Endothelial cell of umbilical vein (primary cell): ENCODE results near the gene KAZN. TPM values are rescaled to one million over a fixed set of nuclear protein-coding genes. Genes with fewer than 3 reads are reported as not detected.

Experiments used
- BruUV-seq: library from RNA; stranded (reverse); fragments of 400-500 nt; replicated peaks from 2 replicates; lab custom pipeline; 2021; lab: Mats Ljungman, UMichigan
- CTCF ChIA-PET: fragments of 300-600, 350-600 bp; sonication (Branson Sonifier 250); formaldehyde crosslinking; loops from one replicate; lab custom pipeline; 2021; ENCODE audit warnings: antibody characterized with exemption, inconsistent platforms; lab: Charles Lee
- POLR2A ChIA-PET: fragments of 300-600, 350-600 bp; sonication (Branson Sonifier 250); formaldehyde crosslinking; loops from one replicate; lab custom pipeline; 2021; ENCODE audit warnings: antibody characterized with exemption, inconsistent platforms; lab: Charles Lee
- DNase-seq: peaks from one replicate; pipeline ENCODE4 v3.0.0-alpha.2; 2011; ENCODE audit warnings: low read depth, low spot score
- FAIRE-seq: peaks from 2 replicates; lab custom pipeline; 2011; peaks lifted over from hg19 to GRCh38; lab: Jason Lieb, UNC
- H2AFZ ChIP-seq: 2 replicates; pipeline ENCODE4 v1.6.0; 2012; ENCODE audit warnings: low read depth, low read length, control low read depth, inconsistent platforms
- H3K27ac ChIP-seq: 2 replicates; pipeline ENCODE4 v1.5.1; 2011; ENCODE audit warnings: low read depth, mild to moderate bottlenecking, control low read depth, low read length, moderate library complexity; ENCODE audit not compliant: insufficient read depth
- H3K27me3 ChIP-seq, 2 experiments: 2 replicates each; pipeline versions ENCODE4 v1.6.0 to v1.6.1; 2011; ENCODE audit warnings: low read length in 2 of 2, mixed read lengths in 1 of 2; ENCODE audit not compliant: control insufficient read depth in 2 of 2, insufficient read depth in 2 of 2
- H3K36me3 ChIP-seq, 2 experiments: 2 replicates in 1 of 2; 3 replicates in 1 of 2; pipeline ENCODE4 v1.5.1; 2011; ENCODE audit warnings: low read length in 2 of 2, mild to moderate bottlenecking in 1 of 2, moderate library complexity in 1 of 2; ENCODE audit not compliant: control insufficient read depth in 2 of 2, insufficient read depth in 2 of 2; ENCODE audit errors: extremely low read depth in 1 of 2
- H3K4me1 ChIP-seq: 3 replicates; pipeline ENCODE4 v1.5.1; 2011; ENCODE audit warnings: mild to moderate bottlenecking, low read length; ENCODE audit not compliant: control insufficient read depth, insufficient read depth; ENCODE audit errors: extremely low read depth
- H3K4me2 ChIP-seq: 2 replicates; pipeline ENCODE4 v1.6.1; 2011; ENCODE audit warnings: low read length, control low read depth, mixed read lengths; ENCODE audit not compliant: insufficient read depth
- H3K4me3 ChIP-seq, 3 experiments: fragments of 200-600 bp in 1 of 3; sonication (generic), shearing (Covaris generic) in 1 of 3; replicated peaks in 1 of 3; 2 replicates each; pipeline ENCODE4 v1.5.1; 2011 to 2016; ENCODE audit warnings: control low read depth in 3 of 3, low read length in 3 of 3, mild to moderate bottlenecking in 2 of 3, inconsistent platforms in 1 of 3, low read depth in 1 of 3, moderate library complexity in 1 of 3; ENCODE audit not compliant: insufficient read depth in 1 of 3
- H3K79me2 ChIP-seq: 2 replicates; pipeline ENCODE4 v1.6.0; 2012; ENCODE audit warnings: low read length, inconsistent platforms; ENCODE audit not compliant: control insufficient read depth, insufficient read depth
- H3K9ac ChIP-seq: replicated peaks from 2 replicates; pipeline ENCODE3; 2011; ENCODE audit warnings: low read length, control low read depth; ENCODE audit not compliant: insufficient read depth; ENCODE audit errors: extremely low read depth
- H3K9me1 ChIP-seq: replicated peaks from 3 replicates; pipeline ENCODE4 v1.6.0; 2011; ENCODE audit warnings: mild to moderate bottlenecking, low read length; ENCODE audit not compliant: control insufficient read depth, insufficient read depth; ENCODE audit errors: extremely low read depth
- H3K9me3 ChIP-seq: replicated peaks from 2 replicates; pipeline ENCODE4 v1.5.1; 2012; ENCODE audit warnings: low read length, inconsistent platforms; ENCODE audit not compliant: control insufficient read depth, insufficient read depth
- H4K20me1 ChIP-seq: replicated peaks from 2 replicates; pipeline ENCODE3; 2011; ENCODE audit warnings: mild to moderate bottlenecking, low read length; ENCODE audit not compliant: control insufficient read depth, insufficient read depth; ENCODE audit errors: extremely low read depth
- CTCF ChIP-seq, 2 donors: IDR thresholded peaks; 1 replicate in 1 of 2; 2 replicates in 1 of 2; pipeline ENCODE4 v1.5.1; 2011; ENCODE audit warnings: low read length in 2 of 2, mild to moderate bottlenecking in 2 of 2, moderate library complexity in 2 of 2, control low read depth in 1 of 2, inconsistent platforms in 1 of 2, low read depth in 1 of 2; ENCODE audit not compliant: insufficient read depth in 1 of 2; ENCODE audit errors: extremely low read depth in 1 of 2
- EZH2 ChIP-seq: IDR thresholded peaks from 2 replicates; pipeline ENCODE4 v1.6.1; 2012; ENCODE audit warnings: borderline replicate concordance, low read depth, mild to moderate bottlenecking, moderate library complexity, low read length, inconsistent platforms; ENCODE audit not compliant: severe bottlenecking
- FOS ChIP-seq: IDR thresholded peaks from 2 replicates; pipeline ENCODE4 v1.6.1; 2011; ENCODE audit warnings: mild to moderate bottlenecking, low read length, moderate library complexity, borderline replicate concordance; ENCODE audit not compliant: insufficient read depth
- JUN ChIP-seq: IDR thresholded peaks from 2 replicates; pipeline ENCODE4 v1.6.1; 2011; ENCODE audit warnings: borderline replicate concordance, low read depth; ENCODE audit not compliant: insufficient read length, insufficient read depth
- MAX ChIP-seq: IDR thresholded peaks from 2 replicates; pipeline ENCODE4 v1.6.1; 2011; ENCODE audit not compliant: insufficient read depth, insufficient read length
- POLR2A ChIP-seq: IDR thresholded peaks from 2 replicates; pipeline ENCODE4 v1.6.1; 2012; ENCODE audit warnings: low read depth, mild to moderate bottlenecking, control low read depth, low read length
- POLR2AphosphoS5 ChIP-seq: IDR thresholded peaks from 2 replicates; pipeline ENCODE4 v1.6.1; 2012; ENCODE audit warnings: low read depth, mild to moderate bottlenecking, control low read depth, low read length, moderate library complexity; ENCODE audit not compliant: insufficient read depth
- dilution Hi-C: fragments of 300-500 bp; cut with MboI; formaldehyde crosslinking; loops from one replicate; pipeline ENCODE4 v1.15.0; 2019; ENCODE audit warnings: low sequenced_read_pairs; ENCODE audit not compliant: extremely low pct_ligation_motif_present
- intact Hi-C: fragments of 100-400 bp; cut with micrococcal nuclease; formaldehyde crosslinking; loops from one replicate; pipeline ENCODE4 v1.10.0; 2022
- polyA plus RNA-seq, 4 experiments: library from polyadenylated mRNA; depleted of rRNA in 3 of 4; stranded (reverse) in 3 of 4; unstranded in 1 of 4; fragments of >200 nt; gene quantifications; 2 replicates each; pipeline versions ENCODE4 v1.2.1 to v1.2.3, GENCODE V29; 2011 to 2012; ENCODE audit warnings: missing spikeins in 1 of 4
- total RNA-seq: library from RNA; stranded (reverse); gene quantifications from 2 replicates; pipeline ENCODE4 v1.2.3, GENCODE V29; 2021

The KAZN gene
- total and polyA plus RNA-seq, 2 donors (not counting 3 experiments of a cell fraction or from before 2014, with no cell fraction given) = 1.6 to 5.8 TPM

GRCh38 chr1:15076807-15077206 is 478.3 kb downstream of the KAZN start:
- Histone ChIP-seq H4K20me1 (no peaks in the 10 kb centered on the region), H3K9ac (no peak overlapping the region), H3K27me3 (no peaks in the 10 kb centered on the region), H3K27ac (no peak overlapping the region), H3K9me3 (no peaks in the 10 kb centered on the region), H3K4me2 (no peak overlapping the region), H3K4me1 (no peaks in the 10 kb centered on the region), H3K4me3 (no peak overlapping the region), H3K9me1 (no peaks in the 10 kb centered on the region), H3K36me3 (no peaks in the 10 kb centered on the region), H2AFZ (no peak overlapping the region), H3K79me2 (no peaks in the 10 kb centered on the region)
- TF ChIP-seq FOS (no peak), JUN (no peak), CTCF (IDR thresholded peaks at IDR 0.05; ENCODE audit: extremely low read depth in 1 of 2, insufficient read depth in 1 of 2, low read depth in 1 of 2, low read length in 2 of 2) (no peak), POLR2A (no peak)
- BruUV-seq = no TSS peak
- no peak for FAIRE-seq
- POLR2A ChIA-PET = no interaction called here
- intact Hi-C loops = no loop called here
- dilution Hi-C loops = no loop called here
- CTCF ChIA-PET = interaction anchor here (1.1 kb wide), 1 partner anchor 30 kb away, joined by 3 read pairs; no protein-coding TSS in a partner anchor
- DNase-seq = no peak

GRCh38 chr1:15077384-15077783 is 478.9 kb downstream of the KAZN start:
- dilution Hi-C loops = no loop called here

More at GRCh38 chr1:15077384-15077783, 478.9 kb downstream of the KAZN start:
- BruUV-seq = no TSS peak
- intact Hi-C loops = no loop called here
- Histone ChIP-seq H4K20me1 (no peaks in the 10 kb centered on the region), H3K9ac (no peak overlapping the region), H3K27ac (no peak overlapping the region), H3K4me2 (no peak overlapping the region), H2AFZ (no peak overlapping the region), H3K27me3 (no peaks in the 10 kb centered on the region), H3K9me3 (no peaks in the 10 kb centered on the region), H3K79me2 (no peaks in the 10 kb centered on the region), H3K9me1 (no peaks in the 10 kb centered on the region), H3K36me3 (no peaks in the 10 kb centered on the region), H3K4me3 (no peak overlapping the region), H3K4me1 (no peaks in the 10 kb centered on the region)
- DNase-seq (no peak), FAIRE-seq (no peak)
- POLR2A ChIA-PET = no interaction called here
- TF ChIP-seq POLR2AphosphoS5 = no peak
- no peak for TF ChIP-seq CTCF (IDR thresholded peaks at IDR 0.05; ENCODE audit: extremely low read depth in 1 of 2, insufficient read depth in 1 of 2, low read depth in 1 of 2, low read length in 2 of 2)
- no peak for TF ChIP-seq POLR2A
- no peak for TF ChIP-seq FOS
- TF ChIP-seq EZH2 = no peak
- no peak for TF ChIP-seq MAX
- CTCF ChIA-PET = no interaction called here
